HFF-Myc (cell line): Measurements from ENCODE around the gene KLK6.

ENCODE experiments used
- DNase-seq: peaks from one replicate; pipeline ENCODE4 v3.0.0-alpha.2; 2011; ENCODE audit warnings: low read depth; ENCODE audit errors: extremely low read depth
- H3K4me3 ChIP-seq: replicated peaks from 2 replicates; pipeline ENCODE4 v1.5.1; 2011; ENCODE audit warnings: low read depth, mild to moderate bottlenecking, control low read depth, low read length
- CTCF ChIP-seq: IDR thresholded peaks from 2 replicates; pipeline ENCODE4 v1.5.1; 2012; ENCODE audit warnings: mild to moderate bottlenecking, low read depth, low read length, control low read depth; ENCODE audit errors: missing control alignments

KLK6 gene

GRCh38 chr19:50969413-50969760, at the start of gene KLK6:
Gene KLK6, minus strand, starts transcription at chr19:50969591. Its CDS starts 1,487 bp downstream, at chr19:50968104.
- TF ChIP-seq CTCF: no peak
- H3K4me3 ChIP-seq: no peak within 1 kb of the TSS
- no peak for DNase-seq

- H3K4me3 ChIP-seq: no peak overlapping the region
- DNase-seq: no peak
- no peak for TF ChIP-seq CTCF
These were observed 49.6 kb upstream of the KLK6 start for GRCh38 chr19:51018745-51019543.

- TF ChIP-seq CTCF: peak; percentile 69
- peak; percentile 4 for DNase-seq
- H3K4me3 ChIP-seq: no peak overlapping the region
These were observed 47.6 kb upstream of the KLK6 start for GRCh38 chr19:51016798-51017683.

GRCh38 chr19:51015691-51016267, 46.4 kb upstream of the KLK6 start:
- no peak for DNase-seq
- no peak for TF ChIP-seq CTCF
- H3K4me3 ChIP-seq: no peak overlapping the region

GRCh38 chr19:51014242-51014641, 44.9 kb upstream of the KLK6 start:
- no peak for DNase-seq
- no peak for TF ChIP-seq CTCF
- no peak overlapping the region for H3K4me3 ChIP-seq

GRCh38 chr19:51012661-51013190, 43.3 kb upstream of the KLK6 start:
- no peak overlapping the region for H3K4me3 ChIP-seq
- DNase-seq: no peak
- TF ChIP-seq CTCF: no peak
